Skin of body (tissue), 2 donors: ENCODE measurements around the gene MARCHF3. TPM values are rescaled to one million over a fixed set of nuclear protein-coding genes. Genes with fewer than 3 reads are reported as not detected.
"Not testable (repeated sequence)": the region's sequence is repeated elsewhere in the genome, so short reads cannot be mapped to it uniquely, and the experiment has no call there.

Source experiments
- DNase-seq: peaks from one replicate; lab custom pipeline; 2025; lab: John Stamatoyannopoulos, UW
- total RNA-seq: library from RNA; depleted of rRNA; stranded (reverse); fragments of >200 nt; gene quantifications from one replicate; pipeline ENCODE4 v1.2.3, GENCODE V29; 2014

The MARCHF3 gene
- total RNA-seq, 1 donor from 2014 or later: 18.5 TPM

DNA sequence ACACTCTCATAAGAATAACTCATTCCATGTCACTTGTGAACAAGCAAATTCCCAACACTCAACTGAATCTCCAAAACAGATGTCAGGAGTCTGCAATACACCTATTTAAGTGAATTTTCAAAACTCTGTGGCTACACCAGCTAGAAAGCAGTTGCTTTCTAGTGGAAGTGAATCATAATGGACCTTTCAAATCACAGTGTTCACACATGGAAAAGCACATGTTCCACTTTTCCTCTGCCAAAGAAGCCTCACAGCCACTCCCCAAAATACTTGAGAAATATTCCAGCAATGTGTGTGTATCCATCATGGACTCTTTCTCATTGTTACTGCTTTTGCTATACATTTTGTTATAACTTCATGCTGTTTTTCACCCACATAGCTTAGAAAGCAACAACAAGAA, 17.4 kb downstream of the MARCHF3 start:
- no peak for DNase-seq

DNA sequence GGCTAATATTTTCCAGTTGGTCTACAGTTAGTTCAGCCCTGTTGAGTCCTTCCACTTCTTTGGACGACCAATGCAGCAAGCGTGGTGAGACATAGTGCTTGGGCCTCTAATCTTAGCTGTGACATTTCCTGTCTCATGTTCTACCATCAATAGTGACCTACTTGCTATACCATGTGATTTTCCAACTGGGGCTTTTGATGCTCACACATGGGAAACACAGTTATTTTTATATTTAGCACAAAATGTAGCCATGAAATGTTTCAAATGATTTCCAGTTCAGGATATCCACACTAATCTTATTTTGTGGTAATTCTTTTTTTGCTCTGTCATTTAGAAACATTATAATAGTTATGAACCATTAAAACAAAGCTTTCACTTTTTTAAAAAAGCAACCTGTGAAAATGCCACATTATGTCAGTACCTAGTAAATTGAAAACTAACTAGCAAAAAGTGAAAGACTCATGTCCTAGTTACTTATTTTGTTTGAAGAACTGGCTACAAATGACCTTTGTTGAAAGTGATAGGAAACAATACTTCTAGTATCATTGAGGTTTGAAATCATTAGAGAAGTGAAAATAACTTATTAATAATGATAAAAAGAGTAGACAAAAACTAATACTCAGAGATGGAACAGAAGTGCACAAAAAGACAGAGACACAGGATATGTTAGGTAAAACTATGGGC, 18.3 kb downstream of the MARCHF3 start:
- DNase-seq: no peak

DNA sequence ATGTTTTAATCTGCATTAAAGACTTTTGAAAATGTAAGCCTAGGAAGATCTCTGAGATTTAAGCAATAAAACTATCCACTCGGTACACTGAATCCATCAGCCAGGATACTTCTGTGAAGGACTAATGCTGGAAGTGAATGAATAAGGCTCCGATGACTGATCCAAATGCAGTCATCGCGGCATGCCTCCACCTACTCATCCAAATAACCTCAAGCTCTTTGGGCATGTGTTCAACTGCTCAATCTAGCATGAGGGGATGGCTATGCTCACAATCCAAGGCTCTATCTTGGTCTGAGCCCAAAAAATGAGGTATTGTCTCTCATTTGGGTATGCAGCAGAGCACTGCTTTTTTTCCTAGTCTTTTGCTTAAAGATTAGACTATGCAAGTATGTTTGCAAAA, 19.2 kb downstream of the MARCHF3 start:
- no peak for DNase-seq

- no peak for DNase-seq
These were observed 20.0 kb downstream of the MARCHF3 start for GRCh38 chr5:127010362-127010761.

GRCh38 chr5:127009784-127010183, 20.6 kb downstream of the MARCHF3 start:
- DNase-seq: no peak

DNA sequence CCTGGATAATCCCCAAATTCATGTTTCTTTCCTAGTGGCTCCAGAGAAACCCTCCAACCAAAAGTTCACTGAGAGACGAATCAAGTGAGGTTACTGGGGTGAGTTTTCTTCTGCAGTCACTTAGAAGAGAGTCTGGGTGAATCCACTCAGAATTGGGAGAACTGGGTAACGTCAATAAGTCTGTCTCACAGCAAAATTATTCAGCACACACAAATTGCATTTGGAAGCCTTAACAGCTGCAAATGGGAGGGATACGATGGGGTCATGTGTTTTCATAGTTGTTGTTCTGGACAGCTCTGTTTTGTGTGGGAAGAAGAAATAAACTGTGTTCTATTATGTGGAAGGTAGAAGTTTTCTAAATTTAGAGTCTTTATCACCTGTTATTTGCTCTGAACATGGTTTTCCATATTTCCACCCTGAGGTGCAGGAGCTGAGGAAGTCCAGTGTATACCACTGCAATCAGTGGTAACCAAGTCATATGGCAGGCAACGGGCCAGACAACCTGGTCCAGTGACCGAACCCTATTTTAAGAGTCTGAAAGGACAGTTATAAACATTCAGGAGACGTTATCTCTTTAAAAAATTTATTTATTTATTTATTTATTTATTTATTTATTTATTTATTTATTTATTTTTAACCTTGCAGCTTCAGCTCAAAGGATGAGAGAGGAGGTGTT, 21.9 kb downstream of the MARCHF3 start:
- DNase-seq: no peak

DNA sequence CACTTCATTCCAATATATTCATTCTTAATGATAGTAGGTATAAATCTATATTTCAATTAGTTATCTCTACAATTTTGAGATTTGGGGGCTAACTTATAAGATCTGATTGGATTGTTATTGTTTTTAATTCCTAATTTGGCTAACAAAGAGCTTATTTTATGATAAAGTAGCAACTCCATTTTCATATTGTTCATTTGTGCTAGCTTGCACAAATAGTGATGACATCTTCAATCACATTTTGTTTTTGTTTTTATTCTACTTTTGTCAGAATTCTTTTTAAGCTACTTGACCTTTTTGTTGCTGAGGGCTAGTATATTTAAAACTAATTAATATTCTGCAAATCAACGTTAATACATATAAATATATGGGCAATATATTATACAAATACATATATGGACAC, 22.8 kb downstream of the MARCHF3 start:
- no peak for DNase-seq

DNA sequence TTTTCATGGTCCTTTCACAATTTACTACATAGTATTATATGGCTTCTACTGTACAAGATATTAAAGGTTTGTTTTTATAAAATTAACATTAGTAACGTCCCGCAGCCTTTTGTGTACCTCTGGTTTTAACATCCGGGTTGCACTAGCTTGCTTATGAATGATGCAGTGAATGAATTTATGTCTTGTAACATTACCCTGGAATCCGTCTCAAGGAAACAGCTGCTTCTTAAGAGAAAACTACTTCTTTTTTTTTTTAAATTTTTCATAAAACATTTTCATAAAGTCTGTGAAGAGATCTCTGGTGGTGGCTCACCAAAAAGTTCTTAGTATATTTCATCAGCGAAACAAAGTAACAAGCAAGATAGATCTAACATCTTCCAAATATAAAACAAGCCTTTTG, 23.6 kb downstream of the MARCHF3 start:
- DNase-seq: no peak

DNA sequence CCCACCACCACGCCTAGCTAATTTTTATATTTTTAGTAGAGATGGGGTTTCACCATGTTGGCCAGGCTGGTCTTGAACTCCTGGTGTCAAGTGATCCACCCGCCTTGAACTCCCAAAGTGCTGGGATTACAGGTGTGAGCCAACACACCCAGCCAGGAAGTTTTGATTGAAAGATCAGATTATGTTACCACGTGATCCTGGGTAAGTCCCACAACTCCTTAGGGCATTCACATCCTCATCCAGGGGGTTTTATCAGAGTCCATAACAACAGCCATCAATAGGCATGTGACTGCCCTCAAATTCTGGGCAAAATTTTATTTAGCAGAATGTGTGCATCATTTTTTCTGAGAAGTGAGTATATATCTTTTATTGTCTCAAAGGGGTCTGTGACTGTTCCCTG, 25.1 kb downstream of the MARCHF3 start:
- not testable (repeated sequence) for DNase-seq

DNA sequence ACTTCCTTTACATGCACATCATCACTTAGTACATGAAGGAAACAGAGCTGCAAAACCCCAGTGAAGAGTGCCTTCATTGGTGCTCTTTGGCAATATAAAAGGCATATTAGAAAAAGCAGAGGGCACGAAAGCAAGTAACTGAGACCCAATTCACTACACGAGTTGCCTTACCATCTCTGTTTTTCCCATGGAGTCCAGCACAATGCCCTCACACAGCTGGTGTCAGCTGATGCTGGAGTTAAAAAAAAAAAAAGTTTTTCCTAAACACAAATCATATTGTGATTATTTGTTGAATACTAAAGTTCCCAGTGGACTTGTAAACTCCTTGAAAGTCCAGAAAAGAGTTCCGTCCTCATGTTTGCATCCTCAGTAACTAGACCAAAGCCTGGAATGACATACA, 25.6 kb downstream of the MARCHF3 start:
- DNase-seq: no peak

DNA sequence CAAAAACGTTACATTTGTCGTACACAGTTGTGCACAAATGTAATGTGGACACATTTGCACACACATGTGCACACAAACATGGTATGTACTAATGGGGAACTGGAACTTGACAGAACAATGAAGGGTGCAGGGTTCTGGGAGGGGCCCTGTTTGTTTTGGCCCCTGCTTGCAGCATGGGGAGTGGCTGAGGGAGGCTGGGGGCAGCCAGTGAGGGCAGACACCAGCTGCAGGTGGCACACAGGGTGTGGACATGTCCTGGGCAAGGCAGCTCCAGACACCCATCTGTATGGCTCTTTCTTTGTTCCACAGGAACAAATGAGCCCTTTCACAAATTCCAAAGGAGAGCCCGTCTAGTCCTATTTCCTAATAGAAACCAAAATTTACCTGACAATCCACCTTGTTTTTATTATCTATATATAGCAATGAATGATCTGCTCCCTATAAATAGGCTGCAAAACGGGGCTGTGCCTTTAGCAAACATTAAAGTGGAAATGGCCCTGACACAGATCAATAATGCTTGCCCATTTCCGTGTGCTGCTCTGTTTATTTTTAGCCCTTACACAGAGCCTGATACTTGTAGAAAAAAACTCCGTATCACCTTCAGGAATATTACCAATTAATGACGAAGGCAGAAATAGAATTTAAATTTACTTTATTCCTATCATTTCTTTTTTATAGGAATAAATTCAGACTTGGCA, 26.4 kb downstream of the MARCHF3 start:
- no peak for DNase-seq

GRCh38 chr5:127002390-127002789, 28.0 kb downstream of the MARCHF3 start:
- no peak for DNase-seq

GRCh38 chr5:127001621-127002296, 28.6 kb downstream of the MARCHF3 start:
- DNase-seq: peak; percentile 38

DNA sequence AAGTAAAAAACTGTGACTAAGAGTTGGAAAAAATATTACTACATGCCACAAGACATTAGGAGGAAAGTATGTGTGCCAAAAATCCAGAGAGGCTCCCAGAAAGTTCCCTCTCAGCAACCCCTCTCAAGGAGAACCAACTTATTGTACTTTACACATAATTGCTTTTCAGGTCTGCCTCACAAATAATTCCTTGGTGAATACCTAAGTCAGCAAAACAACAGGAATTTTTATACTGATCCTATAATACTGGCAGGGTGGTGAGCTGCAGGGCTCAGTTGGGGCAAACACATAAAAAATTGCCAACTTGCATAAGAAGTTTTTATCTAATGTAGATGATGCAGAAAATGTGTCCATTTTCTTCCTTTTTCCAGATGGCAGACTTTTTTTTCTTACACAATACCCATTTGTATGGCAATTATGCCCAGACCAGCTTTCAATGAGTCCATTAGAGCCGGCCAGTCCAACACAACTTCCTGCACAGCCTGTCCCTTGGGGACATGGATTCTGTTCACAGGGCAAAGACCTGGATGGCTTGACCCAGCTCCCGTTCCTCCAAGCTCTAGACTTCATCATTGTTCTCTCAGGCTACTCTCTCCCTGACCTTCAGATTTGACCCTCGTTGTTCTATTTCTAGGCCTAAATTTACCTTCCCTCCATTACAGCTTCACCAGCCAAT, 31.3 kb downstream of the MARCHF3 start:
- no peak for DNase-seq

DNA sequence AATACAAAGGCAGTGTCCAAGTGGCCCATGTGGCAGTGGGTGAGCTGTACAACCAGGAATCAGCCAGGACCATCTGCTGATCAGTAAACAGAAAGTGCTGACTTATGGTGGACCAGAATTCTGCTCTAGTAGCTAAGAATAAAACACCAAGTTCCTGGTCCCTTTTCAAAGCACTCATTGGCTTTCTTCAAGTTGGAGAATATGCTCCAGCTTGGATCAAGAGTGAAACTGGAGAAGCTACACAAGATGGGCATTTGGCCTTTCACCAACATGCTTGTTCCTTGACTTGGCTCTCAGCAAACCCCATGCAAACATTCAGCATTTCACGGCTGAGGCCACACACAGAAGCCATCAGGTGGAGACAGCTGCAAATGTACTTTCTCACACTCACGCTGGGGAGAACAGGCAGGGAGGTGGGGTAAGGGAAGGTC, 32.1 kb downstream of the MARCHF3 start:
- DNase-seq: no peak

DNA sequence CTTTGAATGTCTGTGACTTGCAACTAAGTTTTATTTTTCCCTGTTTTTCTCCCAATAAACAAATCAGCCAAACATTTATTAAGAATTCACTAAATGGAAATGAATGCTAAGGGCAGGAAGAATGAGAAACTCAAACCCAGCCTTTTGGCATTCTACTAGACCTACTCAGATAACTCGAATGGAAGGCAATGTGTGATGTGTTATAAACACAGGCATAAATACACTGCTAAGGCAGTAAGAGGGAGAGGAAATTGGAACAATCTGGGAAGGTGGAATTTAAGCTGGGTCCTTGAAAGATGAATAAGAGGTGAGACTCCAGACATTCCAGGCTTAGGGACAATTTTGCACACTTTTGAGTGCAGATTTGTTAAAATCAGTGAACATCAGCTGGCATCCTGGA, 34.7 kb downstream of the MARCHF3 start:
- no peak for DNase-seq

DNA sequence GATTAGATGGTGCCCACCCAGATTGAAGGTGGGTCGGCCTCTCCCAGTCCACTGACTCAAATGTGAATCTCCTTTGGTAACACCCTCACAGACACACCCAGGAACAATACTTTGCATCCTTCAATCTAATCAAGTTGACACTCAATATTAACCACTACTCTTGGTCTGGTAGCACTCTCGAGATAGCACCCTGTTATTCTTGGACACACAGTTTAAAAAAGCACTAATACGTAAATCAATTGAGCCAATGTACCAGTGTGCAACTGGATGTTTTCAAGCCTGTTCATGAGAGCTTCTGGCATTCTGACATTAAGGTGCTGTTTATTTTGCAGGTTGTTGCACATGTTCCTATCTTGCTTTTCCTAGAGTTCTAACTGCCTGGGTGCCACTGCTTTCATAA, 35.3 kb downstream of the MARCHF3 start:
- no peak for DNase-seq

DNA sequence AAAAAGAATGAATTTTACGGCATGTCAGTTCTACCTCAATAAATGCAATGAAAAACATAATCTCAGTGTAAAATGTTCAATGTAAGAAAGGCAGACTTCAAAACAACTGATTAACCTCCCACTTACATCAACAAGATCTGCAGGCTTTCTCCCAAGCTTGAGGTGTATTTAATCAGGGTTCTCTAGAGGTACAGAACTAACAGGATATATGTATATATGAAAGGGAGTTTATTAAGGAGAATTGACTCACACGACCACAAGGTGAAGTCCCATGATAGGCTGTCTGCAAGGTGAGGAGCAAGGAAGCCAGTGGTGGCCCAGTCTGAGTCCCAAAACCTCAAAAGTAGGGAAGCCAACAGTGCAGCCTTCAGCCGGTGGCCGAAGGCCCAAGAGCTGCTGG, 35.9 kb downstream of the MARCHF3 start:
- no peak for DNase-seq

DNA sequence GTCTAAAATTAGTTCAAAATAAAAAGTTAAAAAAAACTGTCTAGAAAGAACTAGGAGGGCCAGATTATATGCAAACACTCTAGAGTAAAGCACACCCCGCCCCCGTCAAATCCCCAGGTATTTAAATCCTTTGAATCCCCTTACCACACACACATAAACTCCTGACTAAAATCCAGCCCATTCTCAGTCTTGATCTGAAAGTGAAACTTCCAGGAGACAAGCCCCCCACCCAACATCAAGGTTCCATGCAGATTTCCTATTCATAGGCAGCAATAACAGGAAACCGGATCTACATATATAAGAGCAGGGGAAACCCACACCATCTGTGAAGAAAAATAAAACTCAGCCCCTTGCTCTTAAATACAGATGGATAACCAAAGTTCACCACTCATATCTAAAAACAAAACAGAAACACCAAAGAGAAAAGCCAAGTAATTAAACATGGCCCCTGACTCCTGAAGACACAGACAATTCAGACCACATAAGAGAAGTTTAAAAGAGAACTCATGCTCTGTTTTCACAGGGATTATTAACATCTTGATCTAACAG, 42.3 kb downstream of the MARCHF3 start:
- DNase-seq: no peak

DNA sequence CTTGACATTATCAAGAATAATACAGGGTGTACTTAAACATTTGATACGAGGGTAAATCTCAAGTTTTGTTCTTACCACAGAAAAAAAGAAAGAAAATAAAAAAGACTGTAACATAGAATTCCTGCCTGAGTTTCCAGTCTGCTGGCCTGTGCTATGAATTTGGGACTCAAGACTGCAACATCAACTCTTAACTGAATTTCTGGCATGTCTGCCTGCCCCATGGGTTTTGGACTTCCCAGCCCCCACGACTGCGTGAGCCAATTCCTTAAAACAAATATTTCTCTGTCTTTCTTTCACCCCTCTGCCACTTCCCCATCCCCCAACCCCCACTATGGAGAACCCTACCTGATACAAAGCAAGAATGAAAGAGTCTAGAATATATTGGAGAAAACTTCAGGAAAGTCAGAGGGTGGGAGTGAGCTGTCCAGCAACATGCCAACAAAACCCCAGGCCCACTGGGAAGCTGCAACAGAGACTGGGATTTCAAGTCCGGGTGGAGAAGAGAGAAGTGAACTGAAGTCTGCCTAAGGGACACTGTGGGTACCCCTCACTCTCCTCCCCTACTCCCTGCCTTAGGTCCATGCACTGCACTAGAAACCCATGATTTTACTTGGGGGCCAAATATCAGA, 43.0 kb downstream of the MARCHF3 start:
- no peak for DNase-seq

DNA sequence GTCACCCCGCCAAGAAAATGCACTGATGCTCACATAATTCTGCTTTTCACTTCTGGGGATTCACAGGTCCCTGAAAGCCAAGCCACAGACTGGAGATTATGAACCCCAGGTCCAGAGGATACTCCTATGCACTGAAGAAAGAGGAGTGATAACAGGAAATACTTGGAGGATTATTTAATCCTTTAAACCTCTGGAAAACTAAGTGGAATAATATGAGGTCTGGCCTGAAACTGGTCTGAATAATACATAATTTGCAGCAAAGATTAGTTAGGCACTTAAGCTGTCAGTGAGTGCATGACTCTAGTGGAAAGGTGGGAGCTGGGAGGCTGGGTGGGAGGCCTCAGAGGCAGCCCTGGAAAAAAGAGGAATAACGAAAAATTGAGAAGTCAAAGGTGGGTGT, 45.7 kb downstream of the MARCHF3 start:
- no peak for DNase-seq
